Fibroblast of skin of back (primary cell): ENCODE results near the gene CALM3.

Source experiments
- DNase-seq: peaks from one replicate; pipeline ENCODE4 v3.0.0-alpha.2; 2013

The CALM3 gene

GRCh38 chr19:46600384-46601317 is 479 bp upstream of the CALM3 start:
- DNase-seq = peak; percentile 96

GRCh38 chr19:46602392-46603194 is 1.5 kb downstream of the CALM3 start:
- DNase-seq = no peak

GRCh38 chr19:46603195-46603637 is 2.1 kb downstream of the CALM3 start:
- no peak for DNase-seq

GRCh38 chr19:46603752-46604231 is 2.7 kb downstream of the CALM3 start:
- no peak for DNase-seq

- no peak for DNase-seq
Observed at GRCh38 chr19:46604781-46605355, 3.7 kb downstream of the CALM3 start.

- DNase-seq = no peak
Observed at GRCh38 chr19:46605356-46605821, 4.3 kb downstream of the CALM3 start.

GRCh38 chr19:46606019-46606418 is 4.9 kb downstream of the CALM3 start:
- DNase-seq = no peak

- no peak for DNase-seq
Observed at GRCh38 chr19:46606681-46607447, 5.7 kb downstream of the CALM3 start.

GRCh38 chr19:46607448-46607841 is 6.3 kb downstream of the CALM3 start:
- no peak for DNase-seq

- no peak for DNase-seq
Observed at GRCh38 chr19:46608178-46608577, 7.0 kb downstream of the CALM3 start.

GRCh38 chr19:46608581-46609345 is 7.6 kb downstream of the CALM3 start:
- no peak for DNase-seq

GRCh38 chr19:46609511-46610412 is 8.6 kb downstream of the CALM3 start:
- DNase-seq = no peak

GRCh38 chr19:46610413-46610775 is 9.3 kb downstream of the CALM3 start:
- no peak for DNase-seq

- DNase-seq = no peak
Observed at GRCh38 chr19:46610851-46611770, 10.0 kb downstream of the CALM3 start.

- no peak for DNase-seq
Observed at GRCh38 chr19:46611776-46612175, 10.6 kb downstream of the CALM3 start.

- DNase-seq = no peak
Observed at GRCh38 chr19:46613525-46613924, 12.4 kb downstream of the CALM3 start.

GRCh38 chr19:46614114-46614722 is 13.1 kb downstream of the CALM3 start:
- DNase-seq = peak; percentile 71

- DNase-seq = no peak
Observed at GRCh38 chr19:46615966-46616365, 14.8 kb downstream of the CALM3 start.
